NOMO-1 treated with DMSO at 0.1 percent for 48 hours (cell line): ENCODE measurements around the gene CBX8.

Experiments
- DNase-seq: peaks from one replicate; lab custom pipeline; 2025; ENCODE audit not compliant: unreplicated experiment; lab: John Stamatoyannopoulos, UW

The CBX8 gene

GRCh38 chr17:79821331-79822095, 24.6 kb upstream of the CBX8 start:
- no peak for DNase-seq

DNA sequence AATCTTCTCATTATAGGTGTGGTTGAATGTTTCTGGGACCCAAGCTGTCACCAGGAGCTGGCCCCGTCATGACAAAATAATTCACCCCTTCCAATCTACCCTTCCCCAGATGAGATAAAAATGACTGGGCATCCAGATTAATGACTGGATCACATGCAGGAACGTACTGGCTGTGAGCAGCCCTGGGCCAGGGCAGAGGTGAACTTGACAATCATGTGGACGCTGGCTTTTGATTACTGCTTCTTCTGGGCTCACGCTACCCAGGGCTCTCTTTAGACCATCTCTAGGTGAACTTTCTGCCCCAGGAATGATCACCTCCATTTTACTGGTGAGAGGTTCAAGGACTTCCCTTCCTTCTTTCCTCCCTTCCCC, 24.1 kb upstream of the CBX8 start:
- no peak for DNase-seq

GRCh38 chr17:79819534-79820276, 22.8 kb upstream of the CBX8 start:
- DNase-seq = no peak

GRCh38 chr17:79819085-79819484, 22.2 kb upstream of the CBX8 start:
- DNase-seq = no peak

- no peak for DNase-seq
These were observed 21.3 kb upstream of the CBX8 start for GRCh38 chr17:79818026-79818758.

DNA sequence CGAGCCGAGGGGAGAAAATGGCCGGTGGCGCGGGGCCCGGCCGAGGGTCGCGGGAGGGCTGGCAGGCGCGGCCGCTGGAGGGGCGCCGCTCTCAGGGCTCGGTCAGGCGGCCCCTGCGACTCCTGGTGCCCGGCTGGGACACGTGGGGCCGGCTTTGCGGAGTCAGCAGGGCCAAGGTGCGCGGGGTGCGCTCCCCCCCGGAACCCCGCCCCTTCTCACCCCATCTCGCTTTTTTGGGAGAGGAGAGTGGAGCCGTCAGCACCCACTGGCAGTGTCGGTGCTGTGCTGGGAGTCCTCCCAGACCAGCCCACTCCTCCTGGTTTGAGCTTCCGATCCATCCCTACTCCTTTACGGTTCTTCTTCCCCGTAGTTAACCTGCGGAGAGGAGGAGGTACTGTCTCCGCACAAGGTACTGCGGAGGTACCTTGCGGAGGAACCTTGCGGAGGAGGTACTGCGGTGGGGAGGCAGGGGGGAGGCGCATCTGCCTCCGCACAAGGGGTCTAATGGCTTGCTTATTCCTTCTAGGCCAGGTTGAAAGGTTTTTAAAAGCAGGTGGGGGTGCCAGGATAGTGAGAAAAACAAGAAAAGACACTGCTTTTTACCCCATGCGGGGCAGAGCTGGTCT, 19.1 kb upstream of the CBX8 start:
- no peak for DNase-seq

GRCh38 chr17:79814974-79815835, 18.3 kb upstream of the CBX8 start:
- DNase-seq = no peak

DNA sequence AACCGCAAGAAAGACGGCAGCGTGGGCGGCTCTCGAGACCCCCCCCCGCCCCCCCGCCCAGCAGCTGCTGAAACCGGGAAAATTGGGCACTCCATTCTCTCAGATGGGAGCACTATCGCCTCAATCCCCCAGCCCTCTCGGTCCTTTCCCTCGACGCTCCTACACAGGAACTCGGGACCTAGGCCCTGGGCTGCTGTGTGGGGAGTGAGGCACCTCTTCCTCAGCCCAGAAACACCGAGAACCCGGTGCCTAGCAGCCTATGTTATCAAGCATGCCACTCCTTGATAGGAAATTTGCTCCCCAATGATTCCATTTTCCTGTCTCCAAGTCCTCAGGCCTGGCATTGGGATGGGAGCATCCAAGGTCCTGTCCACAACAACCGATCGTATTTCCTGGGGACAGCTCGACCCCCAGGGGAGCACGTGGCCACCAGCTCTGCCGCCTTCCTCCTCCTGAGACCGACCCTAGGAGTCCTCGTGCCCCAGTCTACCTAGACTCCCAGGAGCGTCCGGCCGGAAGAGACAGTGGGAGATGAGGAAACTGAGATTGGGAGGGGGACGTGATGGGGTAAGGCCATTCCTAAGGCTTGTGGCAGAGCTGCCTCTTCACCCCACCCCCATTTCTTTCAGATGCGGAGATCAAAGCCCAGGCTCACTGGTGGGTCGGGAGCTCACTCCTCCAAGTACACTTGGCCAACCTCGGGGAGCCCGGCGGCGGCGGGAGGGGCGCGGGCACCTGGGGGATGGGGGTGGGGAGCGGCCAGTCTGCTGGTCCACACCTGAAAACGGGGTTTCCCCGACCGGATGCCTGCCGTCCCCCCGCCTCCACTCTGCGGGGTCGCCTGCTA, 17.5 kb upstream of the CBX8 start:
- DNase-seq = no peak

DNA sequence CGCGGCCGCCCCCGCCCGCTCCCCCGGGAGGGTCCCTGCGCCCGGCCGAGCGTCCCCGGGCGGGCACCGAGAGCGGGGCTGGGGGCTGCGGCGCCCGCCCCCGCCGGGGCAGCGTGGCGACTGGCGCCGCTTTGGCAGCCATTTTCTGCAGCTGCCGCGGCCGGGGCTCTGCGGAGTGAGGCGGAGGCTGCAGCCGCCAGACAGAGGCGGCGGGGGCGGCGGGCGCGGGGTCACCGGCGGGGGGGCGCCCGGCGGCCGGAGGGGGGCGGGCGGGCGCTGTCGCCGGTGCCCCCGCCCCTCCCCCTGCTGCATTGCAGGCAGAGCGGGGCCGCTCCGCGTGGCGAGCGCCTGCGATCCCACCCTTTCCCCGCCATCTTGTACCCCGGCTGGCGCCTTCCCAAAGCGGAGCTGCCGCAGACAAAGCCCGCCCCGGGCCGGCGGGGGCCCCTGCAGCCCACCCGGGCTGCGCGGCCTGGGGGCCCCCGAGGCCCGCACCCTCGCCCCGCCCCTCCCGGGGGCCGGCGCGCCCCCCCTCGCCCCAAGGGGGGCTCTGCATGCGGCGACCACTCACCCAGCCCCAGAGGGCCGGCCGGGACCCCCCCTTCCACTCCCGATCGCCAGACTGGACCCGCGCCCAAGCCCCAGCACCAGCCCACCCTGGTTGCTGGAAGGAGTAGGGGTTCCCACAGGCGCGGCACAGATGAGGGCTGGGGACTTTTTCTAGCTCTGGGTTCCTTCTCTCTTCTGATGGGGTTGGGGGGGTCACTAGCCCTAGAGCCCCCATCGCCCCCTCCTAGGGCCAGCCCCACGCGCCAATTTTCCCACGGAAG, 16.6 kb upstream of the CBX8 start:
- DNase-seq = no peak

DNA sequence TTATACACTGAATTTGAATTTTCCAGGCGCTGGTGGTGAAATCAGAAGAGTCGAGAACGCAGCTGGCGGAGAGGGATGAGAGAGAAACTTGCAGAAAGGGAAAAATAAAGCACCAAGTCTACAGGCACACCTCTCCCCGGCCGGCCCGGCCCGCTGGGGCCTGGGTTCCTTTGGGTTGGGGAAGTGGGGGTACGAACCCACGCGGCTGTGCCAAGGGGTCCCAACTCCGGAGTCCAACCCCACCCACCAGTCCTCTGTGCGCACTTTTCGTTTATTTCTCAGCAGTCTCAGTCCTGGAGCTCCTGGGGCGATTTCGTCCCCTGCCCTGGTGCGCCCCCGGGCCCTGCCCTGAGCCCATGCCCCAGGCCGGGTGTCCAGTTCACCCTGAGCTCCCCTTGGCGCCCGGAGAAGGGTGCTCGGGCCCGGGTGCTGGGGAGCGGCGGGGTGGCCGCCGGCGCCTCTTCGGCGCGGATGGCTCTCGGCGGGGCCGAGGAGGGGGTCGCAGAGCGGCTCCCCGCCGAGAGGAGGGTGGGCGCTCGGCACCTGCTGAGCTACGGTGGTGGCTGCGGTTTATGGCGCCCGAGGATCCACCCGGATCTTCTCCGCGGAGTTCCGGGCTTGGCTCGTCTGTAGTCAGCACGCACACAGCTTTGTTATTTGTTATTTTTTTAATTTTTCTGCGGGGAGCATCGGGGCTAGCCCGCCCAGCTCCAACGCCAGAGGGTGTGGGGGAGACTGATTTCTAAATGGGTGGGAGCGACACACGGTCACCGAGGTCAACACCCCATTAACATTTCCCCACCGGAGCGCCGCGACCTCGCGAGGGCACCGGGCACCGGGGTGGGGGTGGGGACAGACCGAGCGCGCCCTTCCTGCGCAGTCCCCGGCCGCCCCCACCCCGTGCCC, 15.7 kb upstream of the CBX8 start:
- no peak for DNase-seq

GRCh38 chr17:79811868-79812352, 15.0 kb upstream of the CBX8 start:
- DNase-seq = no peak

DNA sequence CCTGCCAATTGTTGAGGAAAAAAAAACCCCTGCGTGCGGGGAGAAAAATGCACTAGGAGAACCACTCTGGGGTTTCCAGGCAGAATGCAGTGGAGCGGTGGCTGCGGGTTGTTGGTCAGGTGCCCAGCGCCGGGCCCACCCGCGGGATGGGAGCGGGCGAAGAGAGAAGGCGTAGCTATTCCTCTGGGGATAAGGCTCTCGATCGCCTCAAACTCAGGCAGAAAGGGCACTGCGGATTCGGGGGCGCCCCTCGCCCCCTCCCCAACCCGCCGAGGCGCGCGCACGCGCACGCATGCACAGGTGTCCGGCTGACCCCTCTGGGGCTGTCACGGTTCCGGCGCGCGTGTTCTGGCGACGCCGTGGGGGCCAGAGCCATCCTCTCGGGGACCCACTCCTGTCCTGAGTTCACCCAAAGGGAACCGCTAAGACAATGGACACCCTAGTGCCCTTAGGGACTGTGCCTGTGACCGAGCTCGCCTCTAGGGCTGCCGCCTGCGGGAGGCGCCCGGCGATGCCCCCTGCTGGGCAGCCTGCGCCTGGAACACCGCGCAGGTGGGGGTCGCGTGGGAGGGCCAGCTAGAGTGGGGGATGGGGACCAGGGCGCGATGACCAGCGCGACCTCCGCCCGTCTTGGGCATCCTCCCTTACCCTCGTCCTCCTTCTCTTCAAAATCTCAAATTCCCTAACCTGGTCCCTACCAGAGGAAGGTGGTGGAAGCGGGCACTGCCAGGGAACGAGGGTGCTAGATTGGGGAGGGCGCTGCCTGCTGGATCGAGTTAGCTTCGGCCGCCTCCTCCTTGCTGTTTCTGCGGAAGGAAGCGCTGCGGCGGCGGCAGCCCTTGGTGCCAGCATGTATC, 14.4 kb upstream of the CBX8 start:
- DNase-seq = peak; percentile 39

DNA sequence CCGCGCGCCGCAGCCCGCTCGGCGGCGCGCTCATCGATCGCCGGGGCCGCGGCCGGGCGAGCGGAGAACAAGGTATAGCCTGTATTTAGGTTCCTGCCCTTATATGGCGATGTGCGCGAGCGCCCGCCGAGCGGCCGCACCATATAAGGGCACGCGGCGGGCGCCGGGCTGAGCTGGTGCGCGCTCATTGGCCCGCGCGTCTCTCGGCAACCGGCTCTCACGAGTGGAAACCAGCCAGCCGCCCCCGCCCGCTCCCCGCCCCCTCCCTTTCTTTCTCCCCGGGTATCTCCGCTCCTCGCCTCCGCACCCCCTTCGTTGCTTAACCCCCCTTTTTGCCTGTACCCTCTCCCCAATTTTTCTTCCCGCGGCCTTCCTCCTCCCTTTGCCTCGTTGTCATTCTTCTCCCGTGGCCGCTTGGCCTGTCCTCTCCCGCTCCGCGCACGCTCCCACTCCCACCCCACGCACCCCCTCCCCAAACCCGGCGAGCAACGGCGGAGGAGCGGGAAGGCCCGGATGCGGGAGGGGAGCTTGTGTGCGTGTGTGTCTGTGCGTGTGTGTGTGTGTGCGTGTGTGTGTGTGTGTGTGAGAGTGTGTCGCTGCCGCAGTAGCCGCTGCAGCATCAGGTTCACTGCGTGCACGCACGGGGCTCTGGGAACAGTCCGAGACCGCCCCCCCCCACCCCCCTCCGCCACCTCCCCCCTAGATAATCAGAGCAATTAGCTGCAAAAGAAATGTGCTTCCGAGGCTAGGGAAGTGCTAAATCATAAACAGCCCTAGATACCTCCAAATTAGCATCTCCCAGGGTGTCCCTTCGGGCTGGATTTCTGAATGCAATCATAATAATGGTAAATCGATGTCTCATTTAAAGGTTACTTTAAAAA, 13.5 kb upstream of the CBX8 start:
- peak; percentile 66 for DNase-seq

DNA sequence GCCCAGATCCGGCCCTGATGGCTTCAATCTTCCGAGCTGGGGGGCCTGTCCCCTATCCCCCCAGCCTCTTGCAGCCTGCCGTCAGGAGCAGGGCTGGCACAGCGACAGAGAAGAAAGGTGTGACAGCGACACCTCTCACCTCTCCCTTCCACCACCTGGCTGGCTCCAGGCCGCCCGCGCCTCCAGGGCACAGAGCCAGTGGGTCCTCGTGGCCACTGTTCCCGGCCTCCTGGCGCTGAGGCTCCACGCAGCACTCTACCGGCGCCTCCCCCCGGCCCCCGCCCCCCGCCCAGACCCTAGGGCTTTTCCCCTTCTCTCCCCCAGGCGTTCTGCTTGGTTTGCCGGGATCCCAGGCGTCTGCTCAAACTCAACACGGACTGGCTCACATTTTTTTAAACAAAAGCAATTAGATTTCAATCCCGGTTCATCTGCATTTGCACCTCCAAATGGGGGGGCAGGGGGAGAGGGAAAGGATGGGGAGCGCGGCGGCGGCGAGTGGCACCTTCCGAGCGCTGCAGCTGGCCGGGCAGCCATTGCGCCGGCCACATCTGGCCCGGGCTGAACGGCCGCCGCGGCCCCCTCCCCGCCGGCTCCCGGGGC, 12.8 kb upstream of the CBX8 start:
- DNase-seq = no peak
